HG02610 (cell line): ENCODE measurements around the gene IRF2BPL.

ENCODE experiments used
- ATAC-seq: cut with Tn5 transposase; IDR thresholded peaks from one replicate; pipeline ENCODE4 v1.9.1; 2021; ENCODE audit warnings: mild to moderate bottlenecking, moderate library complexity; ENCODE audit not compliant: unreplicated experiment

Gene IRF2BPL

DNA sequence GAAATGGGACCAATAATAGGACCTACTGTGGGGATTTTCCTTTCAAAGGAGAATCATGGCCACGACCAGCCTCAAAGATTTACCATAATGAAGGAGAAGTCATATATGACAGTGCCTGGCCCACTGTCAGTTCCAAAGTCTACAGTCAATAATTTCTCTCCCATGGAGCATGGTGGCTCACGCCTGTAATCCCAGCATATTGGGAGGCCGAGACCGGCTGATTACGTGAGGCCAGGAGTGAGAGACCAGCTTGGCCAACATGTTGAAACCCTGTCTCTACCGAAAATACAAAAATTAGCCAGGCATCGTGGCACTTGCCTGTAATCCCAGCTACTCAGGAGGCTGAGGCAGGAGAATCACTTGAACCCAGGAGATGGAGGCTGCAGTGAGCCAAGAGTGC lies 13.8 kb downstream of the IRF2BPL start:
- ATAC-seq, result no peak

DNA sequence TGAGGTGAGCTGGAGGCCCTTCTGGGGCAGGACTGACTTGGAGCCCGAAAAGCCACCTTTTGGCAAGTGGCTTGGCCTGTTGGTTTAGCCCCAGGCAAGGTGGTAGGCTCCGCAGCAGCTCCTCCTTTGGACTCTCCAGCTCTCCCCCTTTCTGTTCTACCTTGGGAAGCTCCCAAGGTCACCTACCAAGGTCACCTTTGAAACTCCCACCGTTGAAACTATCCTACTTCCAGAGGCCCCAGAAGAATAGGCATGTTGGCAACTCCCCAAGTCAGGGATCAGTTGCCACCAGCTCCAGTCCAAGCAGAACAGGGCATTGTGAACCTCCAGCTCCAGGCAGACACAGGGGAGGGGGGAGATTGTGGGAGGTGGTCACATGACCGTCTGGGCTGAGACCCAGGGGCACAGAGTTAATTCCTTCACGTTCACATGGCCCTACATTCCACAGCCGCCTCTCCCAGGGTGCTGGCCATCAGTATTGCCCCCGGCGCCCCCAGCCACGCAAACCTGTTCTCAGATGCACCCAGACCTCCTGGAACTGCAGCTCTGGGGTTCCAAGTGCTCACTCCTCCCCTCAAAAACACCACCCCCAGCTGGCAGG lies 14.4 kb downstream of the IRF2BPL start:
- no peak for ATAC-seq

DNA sequence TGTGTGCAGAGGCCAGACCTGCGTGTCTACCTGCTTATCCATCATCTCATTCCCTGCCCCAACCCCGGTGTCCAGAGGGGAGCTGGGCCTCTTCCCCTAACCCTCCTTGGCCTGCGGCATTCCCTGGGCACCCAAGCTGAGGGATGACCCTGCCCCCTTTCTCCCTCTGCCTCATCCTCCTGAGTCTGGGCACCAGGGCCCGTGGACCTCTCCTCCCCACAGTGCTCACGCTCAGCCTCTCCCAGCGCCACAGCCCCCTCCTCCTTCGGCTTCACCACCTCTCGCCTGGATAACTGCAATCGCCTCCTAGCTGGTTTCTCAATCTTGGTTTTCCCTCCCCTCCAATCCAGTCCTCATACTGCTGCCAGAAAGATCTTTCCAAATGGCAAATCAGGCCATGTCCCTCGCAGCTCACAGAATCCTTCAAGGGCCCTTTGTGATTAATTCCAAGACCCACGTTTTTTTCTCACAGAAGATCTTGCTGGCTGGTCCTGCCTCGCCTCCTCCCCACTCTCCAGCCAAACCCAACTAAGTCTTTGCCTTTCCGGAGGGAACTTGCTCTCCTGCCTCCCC lies 16.2 kb downstream of the IRF2BPL start:
- no peak for ATAC-seq

DNA sequence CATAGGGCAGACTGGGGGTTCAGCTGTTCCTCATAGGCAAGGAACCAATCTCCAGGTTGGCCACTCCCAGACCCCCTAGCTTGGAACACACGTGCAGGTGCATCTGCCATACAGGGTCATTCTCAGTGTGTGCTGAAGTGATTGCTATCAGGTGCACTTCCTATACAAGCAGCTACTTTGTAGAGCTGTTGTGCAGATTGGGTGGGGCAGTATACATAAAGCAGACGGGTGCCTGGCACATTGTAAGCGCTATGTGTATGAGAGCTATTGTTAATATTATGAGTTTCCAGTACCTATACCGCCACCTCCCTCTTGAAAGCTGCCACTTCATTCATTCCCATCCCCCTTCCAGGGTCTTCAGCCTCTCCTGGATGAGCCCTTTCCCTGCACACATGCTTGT lies 17.3 kb downstream of the IRF2BPL start:
- no peak for ATAC-seq

DNA sequence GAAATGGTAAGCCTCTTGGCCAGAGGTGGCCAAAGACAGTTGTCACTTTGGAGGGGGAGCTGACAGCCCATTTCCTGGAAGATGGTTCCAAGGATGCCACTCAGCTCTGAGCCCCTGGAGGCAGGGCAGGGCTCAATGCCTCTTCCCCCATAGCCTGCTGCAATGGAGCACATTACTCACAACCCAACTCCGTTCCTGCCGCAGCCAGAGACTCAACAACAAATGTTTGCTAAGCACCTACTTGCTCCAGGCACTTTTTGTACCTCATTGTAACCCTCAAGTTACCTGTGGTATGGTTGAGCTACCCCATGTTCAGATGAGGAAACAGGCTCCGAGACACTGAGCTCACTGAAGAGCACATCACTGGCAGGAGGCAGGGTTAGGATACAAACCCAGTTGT lies 19.5 kb downstream of the IRF2BPL start:
- ATAC-seq, result no peak

DNA sequence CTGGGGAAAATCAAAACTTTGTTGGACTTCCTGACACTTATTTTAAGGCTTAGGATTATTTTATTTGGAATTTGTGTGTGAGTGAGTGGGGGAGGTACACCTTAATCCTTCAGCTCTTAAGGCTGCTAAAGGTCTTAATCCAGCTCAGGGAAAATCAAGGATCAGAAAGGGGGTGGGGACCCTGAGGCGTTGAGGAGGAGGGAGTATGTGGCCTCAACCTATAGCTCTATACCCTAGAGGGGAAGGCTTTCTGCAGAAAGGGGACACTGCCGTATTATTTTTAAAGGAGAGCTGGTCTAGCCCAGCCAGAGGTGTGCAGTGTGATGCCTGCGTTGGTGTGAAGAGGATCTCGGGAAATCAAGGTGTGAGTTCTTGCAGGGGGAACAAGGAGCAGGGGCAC lies 20.0 kb downstream of the IRF2BPL start:
- ATAC-seq, result no peak

DNA sequence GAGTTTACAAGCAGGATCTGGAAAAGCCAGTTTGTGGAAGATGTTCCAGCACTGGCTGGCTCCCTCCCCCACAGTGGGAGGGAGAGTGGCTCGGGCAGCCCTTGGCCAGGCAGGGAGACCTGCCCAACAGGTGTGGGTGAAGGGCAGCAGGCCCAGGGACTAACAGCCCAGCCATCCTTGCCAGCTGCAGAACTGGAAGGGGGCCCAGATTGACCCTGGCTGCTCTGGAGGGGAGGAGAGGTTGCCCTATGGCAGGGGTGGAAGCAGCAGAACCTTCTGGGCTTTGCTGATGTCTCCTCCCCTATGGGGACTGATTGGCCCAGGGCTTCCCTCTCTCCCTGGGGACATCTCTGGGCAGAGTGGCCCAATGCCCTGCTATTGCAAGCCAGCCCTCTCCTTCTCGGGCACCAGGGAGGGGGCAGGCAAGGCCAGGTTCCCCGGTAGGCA lies 20.5 kb downstream of the IRF2BPL start:
- no peak for ATAC-seq

DNA sequence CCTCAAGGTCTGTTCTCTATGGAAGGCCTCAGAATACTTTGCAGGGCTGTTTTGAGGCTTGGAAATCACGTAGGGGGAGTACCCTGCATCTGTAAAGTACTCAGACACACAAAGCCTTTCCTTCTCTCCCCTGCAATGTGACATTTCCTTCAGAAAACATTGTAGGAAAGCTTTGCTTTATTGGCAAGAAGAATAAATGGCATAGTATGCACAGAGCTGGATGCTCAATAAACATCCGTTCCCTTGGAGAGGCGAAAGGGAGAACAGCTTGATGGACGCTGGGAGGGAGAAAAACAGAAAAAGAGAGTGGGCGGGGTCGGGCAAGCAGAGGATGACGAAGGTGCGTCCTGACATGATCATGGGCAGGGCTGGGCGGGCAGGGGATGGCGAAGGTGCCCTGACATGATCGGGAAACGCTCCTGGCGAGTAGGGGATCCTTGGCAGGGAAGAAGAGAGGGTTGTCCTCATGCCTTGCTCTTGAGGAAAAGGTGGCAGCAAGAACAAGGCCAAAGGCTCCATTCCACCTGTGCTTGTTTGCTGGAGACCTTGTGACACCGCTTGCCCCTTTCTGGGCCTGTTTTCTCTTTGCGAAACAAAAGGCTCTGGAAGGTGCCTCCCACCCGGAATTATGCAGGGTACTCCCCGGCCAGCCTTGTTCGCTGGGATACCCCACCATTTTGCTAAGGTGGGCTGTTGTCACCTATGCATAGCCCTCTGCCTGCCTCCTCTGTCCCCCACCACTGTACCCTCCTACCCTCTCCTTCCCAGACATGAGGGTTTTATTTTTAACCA lies 21.1 kb downstream of the IRF2BPL start:
- no peak for ATAC-seq

DNA sequence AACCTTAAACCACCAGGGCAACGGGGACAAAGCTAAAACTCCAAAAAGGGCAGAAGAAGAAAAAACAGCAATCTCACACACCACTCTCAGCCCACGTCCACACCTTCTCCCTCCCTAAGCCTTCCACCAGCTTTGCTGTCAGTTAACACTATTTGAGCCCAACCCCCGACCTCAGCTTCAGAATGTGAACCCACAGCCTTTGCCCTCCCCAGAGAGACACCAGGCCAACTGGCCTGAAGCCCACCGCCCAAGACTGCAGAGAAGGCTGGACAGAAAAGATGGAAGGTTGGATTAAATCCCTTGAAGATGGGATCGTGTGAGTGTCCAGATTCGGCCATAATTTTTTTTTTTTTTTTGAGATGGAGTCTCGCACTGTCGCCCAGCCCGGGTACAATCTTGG lies 22.4 kb downstream of the IRF2BPL start:
- ATAC-seq, result no peak

DNA sequence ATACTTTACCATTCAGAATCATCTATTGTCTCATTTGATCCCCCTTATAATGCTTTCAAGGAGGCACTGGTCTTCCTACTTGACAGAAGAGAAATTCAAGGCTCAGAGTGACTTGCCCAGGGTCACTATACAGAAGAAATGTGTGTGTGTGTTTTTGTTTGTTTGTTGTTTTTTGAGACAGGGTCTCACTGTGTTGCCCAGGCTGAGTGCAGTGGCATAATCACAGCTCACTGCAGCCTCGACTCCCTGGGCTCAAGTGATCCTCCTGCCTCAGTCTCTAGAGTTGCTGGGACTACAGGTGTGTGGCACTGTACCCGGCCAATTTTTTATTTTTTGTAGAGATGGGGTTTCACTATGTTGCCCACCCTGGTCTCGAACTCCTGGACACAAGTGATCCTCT lies 22.9 kb downstream of the IRF2BPL start:
- ATAC-seq, result no peak

DNA sequence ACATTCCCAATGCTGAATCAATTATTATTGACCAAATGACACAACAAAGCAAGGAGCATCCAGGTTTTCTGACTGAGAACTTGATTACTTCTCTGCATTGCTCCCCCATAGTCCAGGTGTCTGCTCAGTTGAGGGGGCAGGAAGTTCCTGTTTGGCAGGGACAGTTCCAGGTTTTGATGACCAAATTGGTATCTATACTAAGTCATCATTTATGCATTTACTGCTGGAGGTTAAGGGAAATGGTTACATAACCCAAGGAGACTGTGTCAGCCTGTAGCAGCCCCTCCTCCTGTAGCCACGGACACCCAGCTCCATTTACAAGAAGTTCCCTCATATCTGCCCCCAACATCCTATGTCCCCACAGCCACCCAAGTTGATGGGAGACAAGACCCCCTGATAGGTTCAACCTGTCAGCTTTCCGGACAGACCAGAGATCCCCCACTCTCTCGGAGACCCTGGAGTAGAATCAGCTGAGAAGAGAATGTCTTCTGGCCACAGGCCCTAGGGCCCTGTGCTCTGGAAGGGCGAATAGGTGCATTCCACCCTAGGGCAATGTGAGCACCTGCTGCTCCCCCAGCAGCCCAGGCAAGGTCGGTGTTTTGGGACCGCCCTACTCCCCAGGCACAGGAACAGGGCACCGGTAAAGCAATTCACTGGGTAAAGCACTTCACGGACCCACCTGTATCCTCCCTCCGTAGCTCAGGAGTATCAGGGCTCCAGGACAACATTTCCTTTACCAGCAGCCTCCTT lies 23.6 kb downstream of the IRF2BPL start:
- ATAC-seq, result no peak

DNA sequence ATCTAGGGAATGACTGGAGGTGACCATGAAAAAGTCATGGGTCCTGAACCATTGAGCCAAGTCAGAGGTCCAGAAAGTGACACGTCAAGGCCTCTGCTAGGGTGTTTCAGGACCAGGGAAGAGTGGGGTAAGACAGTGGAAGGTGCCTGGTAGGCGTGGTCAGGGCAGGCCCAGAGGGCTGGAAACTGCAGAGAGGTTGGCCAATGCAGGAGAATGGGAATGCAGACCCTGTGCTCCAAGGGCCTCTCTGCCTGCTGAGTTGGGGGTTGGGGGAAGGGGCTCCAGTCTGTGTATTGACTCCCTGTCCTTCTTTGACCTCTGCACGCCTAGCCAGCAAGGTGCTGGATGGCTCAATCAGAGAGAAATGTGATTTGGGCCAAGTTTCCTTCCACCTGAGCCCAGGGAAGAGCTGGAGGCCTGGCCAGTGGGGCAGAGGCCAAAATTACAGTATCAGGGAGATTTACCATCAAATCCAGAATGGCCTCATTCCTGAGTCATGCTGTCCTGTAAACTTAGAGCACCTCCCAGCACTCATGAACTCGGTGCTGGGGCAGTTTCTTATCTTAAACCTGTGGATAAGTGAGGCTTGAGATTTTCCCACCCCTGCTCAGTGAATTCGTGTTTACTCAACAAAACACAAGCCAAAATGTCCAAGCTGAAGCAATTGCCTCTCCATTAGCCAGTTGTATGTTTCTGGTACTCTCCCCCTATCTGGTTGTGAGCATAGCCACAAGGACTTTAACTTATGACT lies 24.4 kb downstream of the IRF2BPL start:
- no peak for ATAC-seq

DNA sequence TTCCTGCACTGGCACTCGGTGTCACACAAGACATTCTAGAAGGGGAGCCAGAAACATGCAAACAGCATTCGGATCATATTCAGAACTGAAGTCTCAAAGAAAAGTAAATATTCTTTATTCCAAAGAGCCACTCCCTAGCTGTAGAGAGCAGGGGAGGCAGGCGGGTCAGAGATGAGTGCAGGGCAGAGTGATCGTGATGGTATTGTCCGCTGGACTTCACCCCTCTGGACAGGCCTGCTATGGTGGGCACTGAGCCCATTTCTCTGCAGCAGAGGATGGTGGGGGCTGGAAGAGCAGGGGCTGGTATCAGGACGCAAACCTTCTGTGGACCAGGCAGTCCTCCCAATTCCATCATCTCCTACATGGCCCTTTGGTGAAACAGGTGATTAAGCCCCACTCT lies 25.6 kb downstream of the IRF2BPL start:
- no peak for ATAC-seq

DNA sequence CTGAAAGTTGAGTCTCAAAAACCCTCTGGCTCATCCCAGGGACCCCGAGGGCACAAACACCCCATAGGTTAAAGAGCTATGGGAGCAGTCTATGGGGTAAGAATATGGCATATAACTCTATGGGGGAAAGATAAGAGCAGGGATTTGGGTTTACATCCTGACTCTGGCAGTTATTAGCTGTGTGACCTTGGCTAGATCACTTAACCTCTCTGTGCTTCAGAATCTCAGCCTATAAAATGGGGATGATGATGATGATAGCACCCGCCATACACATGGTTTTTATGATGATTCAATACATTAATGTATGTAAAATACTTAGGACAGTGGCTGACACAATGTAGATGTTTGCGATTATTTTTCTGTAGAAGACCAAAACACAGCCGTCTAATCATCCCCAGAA lies 26.2 kb downstream of the IRF2BPL start:
- no peak for ATAC-seq

DNA sequence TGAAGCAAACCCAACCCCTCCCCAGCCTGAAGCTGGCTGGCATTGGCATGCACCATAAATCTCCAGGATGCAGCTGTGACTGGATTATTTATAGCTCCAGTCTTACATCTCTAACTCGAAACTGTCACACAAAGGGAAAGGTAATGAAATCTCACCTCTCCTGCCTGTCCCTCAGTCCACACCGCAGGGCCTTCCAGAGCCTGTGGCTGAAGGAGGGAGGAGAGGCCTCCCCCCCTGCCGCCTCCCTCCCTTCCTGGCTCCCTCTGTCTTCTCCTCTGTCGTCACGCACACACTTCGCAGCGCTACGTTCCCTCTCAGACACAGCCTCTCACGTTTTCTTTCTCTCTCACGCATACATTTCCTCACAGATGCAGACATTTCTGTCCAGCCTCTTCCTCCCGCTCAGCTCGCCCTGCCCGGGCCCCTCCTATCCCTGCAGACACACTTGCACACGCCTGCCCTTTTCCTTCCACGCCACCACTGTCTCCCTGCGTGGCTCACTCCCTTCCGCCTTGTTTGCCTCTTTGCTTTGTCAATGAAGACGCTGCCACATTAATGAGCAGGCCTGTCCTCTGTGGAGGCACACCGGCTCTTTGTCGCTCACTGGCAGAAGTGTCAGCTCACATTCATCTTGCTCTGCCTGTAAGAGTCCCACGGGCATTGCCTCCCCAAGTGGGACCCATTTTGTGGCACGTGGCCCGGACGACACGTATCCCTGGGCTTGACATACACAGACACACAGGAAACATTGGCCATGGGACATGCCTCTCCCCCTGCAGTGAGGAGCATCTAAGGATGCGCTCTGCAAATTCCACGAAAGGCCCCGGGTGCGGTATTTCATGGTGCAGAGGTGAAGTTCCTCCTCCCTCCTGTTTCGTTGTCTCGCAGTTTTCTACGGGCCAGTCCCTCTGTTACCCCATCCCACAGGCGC lies 27.9 kb downstream of the IRF2BPL start:
- ATAC-seq, result no peak

DNA sequence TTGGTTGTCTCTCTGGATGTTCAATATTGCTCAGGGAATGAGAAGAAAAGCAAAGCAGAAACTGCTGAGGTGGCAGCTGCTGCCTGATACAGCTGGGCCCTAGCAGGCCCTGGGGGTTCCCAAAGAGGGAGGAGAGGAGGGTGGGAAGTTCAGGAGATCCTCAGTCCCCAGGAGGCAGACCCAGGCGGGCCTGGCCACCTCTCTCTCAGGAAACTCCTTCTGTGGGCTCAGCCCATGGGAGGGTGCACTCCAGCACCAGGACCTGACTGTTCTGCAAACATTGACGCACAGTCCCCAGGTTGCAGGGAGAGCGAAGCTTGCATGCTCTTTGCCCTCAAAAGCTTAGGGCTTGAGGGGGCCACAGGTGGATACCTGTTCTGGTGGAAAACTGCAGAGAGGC lies 29.6 kb downstream of the IRF2BPL start:
- ATAC-seq, result no peak

DNA sequence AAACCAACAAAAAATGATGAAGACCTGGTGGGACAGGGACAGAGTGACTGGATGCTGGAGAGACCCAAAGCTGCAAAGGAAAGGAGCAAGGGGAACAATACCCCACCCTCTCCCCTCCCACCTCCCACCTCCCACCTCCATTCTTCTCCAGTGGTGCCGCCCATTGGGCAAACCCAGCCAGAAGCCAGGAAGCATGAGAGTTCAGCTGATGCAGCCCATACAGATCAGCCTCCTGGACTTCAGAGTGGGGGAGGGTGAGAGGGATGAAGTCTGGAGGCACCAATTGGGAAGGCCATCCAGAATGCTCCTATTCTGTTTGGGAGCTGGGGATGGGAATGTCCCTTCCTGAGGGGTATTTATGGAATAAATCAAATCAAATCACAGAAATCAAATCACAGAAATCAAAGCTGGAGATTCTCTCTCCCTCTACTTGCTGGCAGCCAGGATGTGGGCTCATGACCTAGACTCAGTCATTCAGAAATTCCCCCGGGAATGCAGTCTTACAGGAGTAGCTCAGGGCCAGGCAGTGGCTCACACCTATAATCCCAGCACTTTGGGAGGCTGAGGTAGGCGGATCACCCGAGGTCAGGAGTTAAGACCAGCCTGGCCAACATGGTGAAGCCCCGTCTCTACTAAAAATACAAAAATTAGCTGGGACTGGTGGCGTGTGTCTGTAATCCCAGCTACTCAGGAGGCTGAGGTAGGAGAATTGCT lies 31.1 kb downstream of the IRF2BPL start:
- no peak for ATAC-seq

DNA sequence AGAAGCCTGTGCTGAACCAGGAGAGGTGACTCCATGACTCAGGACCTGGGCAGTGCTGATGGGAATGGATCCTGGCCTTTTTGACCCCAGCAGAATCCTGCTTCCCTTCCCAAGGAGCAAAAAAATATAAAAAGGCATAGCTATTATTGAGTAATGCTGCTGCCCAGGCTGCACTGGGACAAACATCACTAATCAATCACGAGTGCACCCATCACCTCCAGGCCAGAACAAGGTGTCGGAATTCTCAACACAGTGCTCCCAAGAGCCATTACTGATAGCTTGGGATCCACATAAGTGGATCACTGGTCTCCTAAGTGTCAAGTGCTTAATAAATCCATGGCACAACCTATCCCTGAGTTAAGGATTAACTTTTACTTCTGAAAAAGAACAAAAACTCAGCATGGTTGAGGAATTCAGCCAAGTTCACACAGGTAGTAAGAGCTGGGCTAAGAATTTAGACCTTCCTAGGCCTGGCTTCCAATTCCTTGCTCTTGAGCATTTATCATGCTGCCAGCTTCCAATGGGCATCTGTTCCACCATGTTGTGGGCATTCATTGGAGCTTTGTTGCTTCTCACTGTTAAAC lies 31.9 kb downstream of the IRF2BPL start:
- no peak for ATAC-seq
